ENCODE results near the gene YWHAG. TPM values are rescaled to one million over a fixed set of nuclear protein-coding genes. Genes with fewer than 3 reads are reported as not detected.
A peak's percentile ranks its signal among the peaks of the same experiment; 100 is the strongest.

The YWHAG gene
- polyA plus RNA-seq, 1 of the 3 experiments (the other 2 are of a cell fraction), result 60.4 TPM

GRCh38 chr7:76380623-76380966 lies 21.8 kb upstream of the YWHAG start:
- H3F3A ChIP-seq (replicated peaks; ENCODE audit: insufficient read depth), result peaks cover 31% of the 10 kb centered on the region
- peak overlapping the region; percentile 72 for H3K9ac ChIP-seq
- no peak overlapping the region for H3K4me3 ChIP-seq (ENCODE audit: low read depth in 2 of 2, low read length in 1 of 2)
- H3K27me3 ChIP-seq (ENCODE audit: insufficient read depth), result no peaks in the 10 kb centered on the region
- no peaks in the 10 kb centered on the region for H3K79me2 ChIP-seq (ENCODE audit: insufficient read depth)
- peak overlapping the region; percentile 83 to 98 for H3K27ac ChIP-seq (ENCODE audit: low read depth in 2 of 2, low read length in 1 of 2)
- peak overlapping the region; percentile 85 for H2AFZ ChIP-seq (ENCODE audit: low read depth)
- H3K4me2 ChIP-seq, result peak overlapping the region; percentile 68; the same call in 1 of the 2 replicates
- no peaks in the 10 kb centered on the region for H3K9me2 ChIP-seq
- H3K4me1 ChIP-seq (ENCODE audit: control insufficient read depth in 1 of 2, insufficient read depth in 2 of 2, low read depth in 1 of 2, low read length in 1 of 2), result peaks cover 6 to 24% of the 10 kb centered on the region in 2 experiments; a peak in 3 of 4 replicates
- 88% methylated on average over 7 of the region's 7 CpGs for WGBS (ENCODE audit: low lambda C conversion rate)
- no peaks in the 10 kb centered on the region for H3K9me3 ChIP-seq
- H3K36me3 ChIP-seq (replicated peaks in 1 of 2; ENCODE audit: control insufficient read depth in 1 of 2, insufficient read depth in 2 of 2, low read length in 1 of 2), result no peaks in the 10 kb centered on the region
- ChIA-PET CTCF (no interaction called here), POLR2A (no interaction called here)
- H4K20me1 ChIP-seq (ENCODE audit: insufficient read depth), result no peaks in the 10 kb centered on the region
- no peak for DNase-seq
- TF ChIP-seq TCF12 (IDR thresholded peaks at IDR 0.05), result no peak
- TF ChIP-seq, protein P1, sequence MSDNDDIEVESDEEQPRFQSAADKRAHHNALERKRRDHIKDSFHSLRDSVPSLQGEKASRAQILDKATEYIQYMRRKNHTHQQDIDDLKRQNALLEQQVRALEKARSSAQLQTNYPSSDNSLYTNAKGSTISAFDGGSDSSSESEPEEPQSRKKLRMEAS (IDR thresholded peaks at IDR 0.05; ENCODE audit: low read depth), result 0 out of 2 replicates have a peak, but pooled peaks have one; percentile 20
- TF ChIP-seq, protein P2, sequence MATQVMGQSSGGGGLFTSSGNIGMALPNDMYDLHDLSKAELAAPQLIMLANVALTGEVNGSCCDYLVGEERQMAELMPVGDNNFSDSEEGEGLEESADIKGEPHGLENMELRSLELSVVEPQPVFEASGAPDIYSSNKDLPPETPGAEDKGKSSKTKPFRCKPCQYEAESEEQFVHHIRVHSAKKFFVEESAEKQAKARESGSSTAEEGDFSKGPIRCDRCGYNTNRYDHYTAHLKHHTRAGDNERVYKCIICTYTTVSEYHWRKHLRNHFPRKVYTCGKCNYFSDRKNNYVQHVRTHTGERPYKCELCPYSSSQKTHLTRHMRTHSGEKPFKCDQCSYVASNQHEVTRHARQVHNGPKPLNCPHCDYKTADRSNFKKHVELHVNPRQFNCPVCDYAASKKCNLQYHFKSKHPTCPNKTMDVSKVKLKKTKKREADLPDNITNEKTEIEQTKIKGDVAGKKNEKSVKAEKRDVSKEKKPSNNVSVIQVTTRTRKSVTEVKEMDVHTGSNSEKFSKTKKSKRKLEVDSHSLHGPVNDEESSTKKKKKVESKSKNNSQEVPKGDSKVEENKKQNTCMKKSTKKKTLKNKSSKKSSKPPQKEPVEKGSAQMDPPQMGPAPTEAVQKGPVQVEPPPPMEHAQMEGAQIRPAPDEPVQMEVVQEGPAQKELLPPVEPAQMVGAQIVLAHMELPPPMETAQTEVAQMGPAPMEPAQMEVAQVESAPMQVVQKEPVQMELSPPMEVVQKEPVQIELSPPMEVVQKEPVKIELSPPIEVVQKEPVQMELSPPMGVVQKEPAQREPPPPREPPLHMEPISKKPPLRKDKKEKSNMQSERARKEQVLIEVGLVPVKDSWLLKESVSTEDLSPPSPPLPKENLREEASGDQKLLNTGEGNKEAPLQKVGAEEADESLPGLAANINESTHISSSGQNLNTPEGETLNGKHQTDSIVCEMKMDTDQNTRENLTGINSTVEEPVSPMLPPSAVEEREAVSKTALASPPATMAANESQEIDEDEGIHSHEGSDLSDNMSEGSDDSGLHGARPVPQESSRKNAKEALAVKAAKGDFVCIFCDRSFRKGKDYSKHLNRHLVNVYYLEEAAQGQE (IDR thresholded peaks at IDR 0.05; ENCODE audit: low read depth, low read length), result no peak

- Histone ChIP-seq H3K79me2 (ENCODE audit: insufficient read depth) (no peaks in the 10 kb centered on the region), H3K9me2 (no peaks in the 10 kb centered on the region), H2AFZ (ENCODE audit: low read depth) (0 out of 2 replicates have a peak overlapping the region, but pooled peaks have one; percentile 24), H3K9ac (no peak overlapping the region), H3K36me3 (replicated peaks in 1 of 2; ENCODE audit: control insufficient read depth in 1 of 2, insufficient read depth in 2 of 2, low read length in 1 of 2) (no peaks in the 10 kb centered on the region), H3K4me2 (peak overlapping the region; percentile 26; the same call in 1 of the 2 replicates), H3K9me3 (no peaks in the 10 kb centered on the region), H3K4me1 (ENCODE audit: control insufficient read depth in 1 of 2, insufficient read depth in 2 of 2, low read depth in 1 of 2, low read length in 1 of 2) (peaks cover 6 to 33% of the 10 kb centered on the region in 2 experiments; a peak in 3 of 4 replicates), H3F3A (replicated peaks; ENCODE audit: insufficient read depth) (peaks cover 31% of the 10 kb centered on the region), H3K27me3 (ENCODE audit: insufficient read depth) (no peaks in the 10 kb centered on the region), H4K20me1 (ENCODE audit: insufficient read depth) (no peaks in the 10 kb centered on the region), H3K4me3 (ENCODE audit: low read depth in 2 of 2, low read length in 1 of 2) (no peak overlapping the region), H3K27ac (ENCODE audit: low read depth in 2 of 2, low read length in 1 of 2) (no peak overlapping the region; a peak in 1 of 4 replicates)
- WGBS (ENCODE audit: low lambda C conversion rate), result 70% methylated on average over 9 of the region's 9 CpGs
- ChIA-PET CTCF (interaction anchor here (1.9 kb wide), 1 partner anchor 11 kb away, joined by 5 read pairs; no protein-coding TSS in a partner anchor), POLR2A (interaction anchor here (1.2 kb wide), 1 partner anchor 17 kb away, joined by 4 read pairs; no protein-coding TSS in a partner anchor)
- DNase-seq, result no peak
- TF ChIP-seq, protein P2 (IDR thresholded peaks at IDR 0.05; ENCODE audit: low read depth, low read length), result no peak
- TF ChIP-seq TCF12 (IDR thresholded peaks at IDR 0.05), result no peak
- TF ChIP-seq USF2 (IDR thresholded peaks at IDR 0.05; ENCODE audit: borderline replicate concordance, low read depth, low read length), result no peak
- no peak for TF ChIP-seq GATA2 (CRISPR knock-in tag; IDR thresholded peaks at IDR 0.05)
- TF ChIP-seq GABPA (IDR thresholded peaks at IDR 0.05; ENCODE audit: low read depth), result no peak
- no peak for TF ChIP-seq MXI1 (IDR thresholded peaks at IDR 0.05; ENCODE audit: low read depth, low read length)
- no peak for TF ChIP-seq ELF1 (IDR thresholded peaks at IDR 0.05)
- TF ChIP-seq SMC3 (IDR thresholded peaks at IDR 0.05; ENCODE audit: low read depth, low read length), result no peak
- no peak for TF ChIP-seq EP300 (IDR thresholded peaks at IDR 0.05; ENCODE audit: borderline replicate concordance in 1 of 2, low read depth in 1 of 2, low read length in 1 of 2)
- no peak for TF ChIP-seq TAF1 (IDR thresholded peaks at IDR 0.05; ENCODE audit: borderline replicate concordance, low read depth, low read length)
- no peak for TF ChIP-seq RAD21 (IDR thresholded peaks at IDR 0.05; ENCODE audit: low read length)
- TF ChIP-seq FOXM1 (IDR thresholded peaks at IDR 0.05; ENCODE audit: low read depth), result no peak
- no peak for TF ChIP-seq JUND (IDR thresholded peaks at IDR 0.05)
- TF ChIP-seq, protein P3, sequence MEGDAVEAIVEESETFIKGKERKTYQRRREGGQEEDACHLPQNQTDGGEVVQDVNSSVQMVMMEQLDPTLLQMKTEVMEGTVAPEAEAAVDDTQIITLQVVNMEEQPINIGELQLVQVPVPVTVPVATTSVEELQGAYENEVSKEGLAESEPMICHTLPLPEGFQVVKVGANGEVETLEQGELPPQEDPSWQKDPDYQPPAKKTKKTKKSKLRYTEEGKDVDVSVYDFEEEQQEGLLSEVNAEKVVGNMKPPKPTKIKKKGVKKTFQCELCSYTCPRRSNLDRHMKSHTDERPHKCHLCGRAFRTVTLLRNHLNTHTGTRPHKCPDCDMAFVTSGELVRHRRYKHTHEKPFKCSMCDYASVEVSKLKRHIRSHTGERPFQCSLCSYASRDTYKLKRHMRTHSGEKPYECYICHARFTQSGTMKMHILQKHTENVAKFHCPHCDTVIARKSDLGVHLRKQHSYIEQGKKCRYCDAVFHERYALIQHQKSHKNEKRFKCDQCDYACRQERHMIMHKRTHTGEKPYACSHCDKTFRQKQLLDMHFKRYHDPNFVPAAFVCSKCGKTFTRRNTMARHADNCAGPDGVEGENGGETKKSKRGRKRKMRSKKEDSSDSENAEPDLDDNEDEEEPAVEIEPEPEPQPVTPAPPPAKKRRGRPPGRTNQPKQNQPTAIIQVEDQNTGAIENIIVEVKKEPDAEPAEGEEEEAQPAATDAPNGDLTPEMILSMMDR (IDR thresholded peaks at IDR 0.05), result no peak
- TF ChIP-seq FOSL2 (IDR thresholded peaks at IDR 0.05; ENCODE audit: borderline replicate concordance, low read depth), result no peak
Measured at GRCh38 chr7:76377186-76377918, 18.6 kb upstream of the YWHAG start.

Measured in SK-N-SH (cell line).